Measurements from ENCODE around the gene GRIP2.

Gene GRIP2

GRCh38 chr3:14520149-14520548 is 20.0 kb downstream of the GRIP2 start:
- no peak overlapping the region for H2BK15ac ChIP-seq (replicated peaks; ENCODE audit: low read depth)
- H3K27ac ChIP-seq (ENCODE audit: low read depth, low read length) = no peak overlapping the region
- H3K79me1 ChIP-seq (ENCODE audit: low read length) = no peaks in the 10 kb centered on the region
- H3K4me2 ChIP-seq (ENCODE audit: low read length) = no peak overlapping the region
- no CpG with 5 or more reads among the region's 15 CpGs for WGBS (ENCODE audit: extremely low coverage, insufficient coverage, low lambda C conversion rate)
- H3K9ac ChIP-seq (ENCODE audit: low read length) = no peak overlapping the region
- H3K27me3 ChIP-seq (ENCODE audit: insufficient read depth, low read length, poor library complexity) = no peaks in the 10 kb centered on the region
- no peak overlapping the region for H3K4ac ChIP-seq (ENCODE audit: low read depth, low read length)
- no peak overlapping the region for H3K56ac ChIP-seq (ENCODE audit: low read length)
- no peak overlapping the region for H3K4me3 ChIP-seq (ENCODE audit: low read length)
- no peak overlapping the region for H2BK5ac ChIP-seq (ENCODE audit: low read length)
- H4K8ac ChIP-seq (ENCODE audit: low read depth, low read length) = no peak overlapping the region
- H4K5ac ChIP-seq (ENCODE audit: low read length) = no peak overlapping the region
- H3K79me2 ChIP-seq (ENCODE audit: control insufficient read depth, insufficient read depth, low read length) = no peaks in the 10 kb centered on the region
- no peak for DNase-seq
- no peaks in the 10 kb centered on the region for H3K4me1 ChIP-seq (ENCODE audit: control insufficient read depth, low read depth, low read length)
- no peaks in the 10 kb centered on the region for H3K36me3 ChIP-seq (ENCODE audit: control insufficient read depth, insufficient read depth, low read length)
- no peak overlapping the region for H2AK5ac ChIP-seq (ENCODE audit: low read length)
- H3K23ac ChIP-seq (ENCODE audit: low read length) = no peak overlapping the region
- H2BK120ac ChIP-seq (ENCODE audit: low read depth, low read length) = no peak overlapping the region
- no peak overlapping the region for H3K18ac ChIP-seq (ENCODE audit: low read length)

GRCh38 chr3:14519406-14519805 is 20.7 kb downstream of the GRIP2 start:
- Histone ChIP-seq H2BK120ac (ENCODE audit: low read depth, low read length) (no peak overlapping the region), H3K27ac (ENCODE audit: low read depth, low read length) (no peak overlapping the region), H3K4me2 (ENCODE audit: low read length) (no peak overlapping the region), H2BK15ac (replicated peaks; ENCODE audit: low read depth) (no peak overlapping the region), H2AK5ac (ENCODE audit: low read length) (no peak overlapping the region), H3K4me3 (ENCODE audit: low read length) (no peak overlapping the region), H4K8ac (ENCODE audit: low read depth, low read length) (no peak overlapping the region), H3K23ac (ENCODE audit: low read length) (no peak overlapping the region), H3K79me1 (ENCODE audit: low read length) (no peaks in the 10 kb centered on the region), H3K9ac (ENCODE audit: low read length) (no peak overlapping the region), H3K4me1 (ENCODE audit: control insufficient read depth, low read depth, low read length) (no peaks in the 10 kb centered on the region), H3K4ac (ENCODE audit: low read depth, low read length) (no peak overlapping the region), H4K5ac (ENCODE audit: low read length) (no peak overlapping the region), H3K27me3 (ENCODE audit: insufficient read depth, low read length, poor library complexity) (no peaks in the 10 kb centered on the region), H2BK5ac (ENCODE audit: low read length) (no peak overlapping the region), H3K36me3 (ENCODE audit: control insufficient read depth, insufficient read depth, low read length) (no peaks in the 10 kb centered on the region), H3K18ac (ENCODE audit: low read length) (no peak overlapping the region), H3K56ac (ENCODE audit: low read length) (no peak overlapping the region), H3K79me2 (ENCODE audit: control insufficient read depth, insufficient read depth, low read length) (no peaks in the 10 kb centered on the region)
- DNase-seq = no peak
- no CpG with 5 or more reads among the region's 1 CpG for WGBS (ENCODE audit: extremely low coverage, insufficient coverage, low lambda C conversion rate)

GRCh38 chr3:14518893-14519292 is 21.2 kb downstream of the GRIP2 start:
- no peak for DNase-seq
- Histone ChIP-seq H3K4me3 (ENCODE audit: low read length) (no peak overlapping the region), H3K4me2 (ENCODE audit: low read length) (no peak overlapping the region), H2BK120ac (ENCODE audit: low read depth, low read length) (no peak overlapping the region), H3K18ac (ENCODE audit: low read length) (no peak overlapping the region), H3K56ac (ENCODE audit: low read length) (no peak overlapping the region), H3K36me3 (ENCODE audit: control insufficient read depth, insufficient read depth, low read length) (no peaks in the 10 kb centered on the region), H2BK5ac (ENCODE audit: low read length) (no peak overlapping the region), H3K79me1 (ENCODE audit: low read length) (no peaks in the 10 kb centered on the region), H4K5ac (ENCODE audit: low read length) (no peak overlapping the region), H3K23ac (ENCODE audit: low read length) (no peak overlapping the region), H2AK5ac (ENCODE audit: low read length) (no peak overlapping the region), H3K27me3 (ENCODE audit: insufficient read depth, low read length, poor library complexity) (no peaks in the 10 kb centered on the region), H3K9ac (ENCODE audit: low read length) (no peak overlapping the region), H2BK15ac (replicated peaks; ENCODE audit: low read depth) (no peak overlapping the region), H3K4ac (ENCODE audit: low read depth, low read length) (no peak overlapping the region), H3K79me2 (ENCODE audit: control insufficient read depth, insufficient read depth, low read length) (no peaks in the 10 kb centered on the region), H3K27ac (ENCODE audit: low read depth, low read length) (no peak overlapping the region), H4K8ac (ENCODE audit: low read depth, low read length) (no peak overlapping the region), H3K4me1 (ENCODE audit: control insufficient read depth, low read depth, low read length) (no peaks in the 10 kb centered on the region)
- no CpG with 5 or more reads among the region's 11 CpGs for WGBS (ENCODE audit: extremely low coverage, insufficient coverage, low lambda C conversion rate)

GRCh38 chr3:14518432-14518802 is 21.7 kb downstream of the GRIP2 start:
- H2AK5ac ChIP-seq (ENCODE audit: low read length) = no peak overlapping the region
- DNase-seq = no peak
- no peak overlapping the region for H3K4me2 ChIP-seq (ENCODE audit: low read length)
- H3K4me3 ChIP-seq (ENCODE audit: low read length) = no peak overlapping the region
- H2BK120ac ChIP-seq (ENCODE audit: low read depth, low read length) = no peak overlapping the region
- H3K9ac ChIP-seq (ENCODE audit: low read length) = no peak overlapping the region
- no peak overlapping the region for H3K4ac ChIP-seq (ENCODE audit: low read depth, low read length)
- no peak overlapping the region for H3K23ac ChIP-seq (ENCODE audit: low read length)
- H3K36me3 ChIP-seq (ENCODE audit: control insufficient read depth, insufficient read depth, low read length) = no peaks in the 10 kb centered on the region
- no CpG with 5 or more reads among the region's 7 CpGs for WGBS (ENCODE audit: extremely low coverage, insufficient coverage, low lambda C conversion rate)
- no peak overlapping the region for H4K5ac ChIP-seq (ENCODE audit: low read length)
- H3K27me3 ChIP-seq (ENCODE audit: insufficient read depth, low read length, poor library complexity) = no peaks in the 10 kb centered on the region
- H3K79me2 ChIP-seq (ENCODE audit: control insufficient read depth, insufficient read depth, low read length) = no peaks in the 10 kb centered on the region
- no peak overlapping the region for H3K27ac ChIP-seq (ENCODE audit: low read depth, low read length)
- H3K18ac ChIP-seq (ENCODE audit: low read length) = no peak overlapping the region
- no peaks in the 10 kb centered on the region for H3K4me1 ChIP-seq (ENCODE audit: control insufficient read depth, low read depth, low read length)
- no peaks in the 10 kb centered on the region for H3K79me1 ChIP-seq (ENCODE audit: low read length)
- no peak overlapping the region for H4K8ac ChIP-seq (ENCODE audit: low read depth, low read length)
- H2BK15ac ChIP-seq (replicated peaks; ENCODE audit: low read depth) = no peak overlapping the region
- no peak overlapping the region for H3K56ac ChIP-seq (ENCODE audit: low read length)
- no peak overlapping the region for H2BK5ac ChIP-seq (ENCODE audit: low read length)

GRCh38 chr3:14517601-14518431 is 22.3 kb downstream of the GRIP2 start:
- Histone ChIP-seq H3K4ac (ENCODE audit: low read depth, low read length) (no peak overlapping the region), H3K79me1 (ENCODE audit: low read length) (no peaks in the 10 kb centered on the region), H2AK5ac (ENCODE audit: low read length) (no peak overlapping the region), H3K9ac (ENCODE audit: low read length) (no peak overlapping the region), H4K5ac (ENCODE audit: low read length) (no peak overlapping the region), H3K4me3 (ENCODE audit: low read length) (no peak overlapping the region), H3K23ac (ENCODE audit: low read length) (no peak overlapping the region), H3K18ac (ENCODE audit: low read length) (no peak overlapping the region), H3K4me2 (ENCODE audit: low read length) (no peak overlapping the region), H2BK5ac (ENCODE audit: low read length) (no peak overlapping the region), H3K27ac (ENCODE audit: low read depth, low read length) (no peak overlapping the region), H2BK120ac (ENCODE audit: low read depth, low read length) (no peak overlapping the region), H4K8ac (ENCODE audit: low read depth, low read length) (no peak overlapping the region), H3K4me1 (ENCODE audit: control insufficient read depth, low read depth, low read length) (no peaks in the 10 kb centered on the region), H3K79me2 (ENCODE audit: control insufficient read depth, insufficient read depth, low read length) (no peaks in the 10 kb centered on the region), H3K56ac (ENCODE audit: low read length) (no peak overlapping the region), H2BK15ac (replicated peaks; ENCODE audit: low read depth) (no peak overlapping the region), H3K36me3 (ENCODE audit: control insufficient read depth, insufficient read depth, low read length) (no peaks in the 10 kb centered on the region), H3K27me3 (ENCODE audit: insufficient read depth, low read length, poor library complexity) (no peaks in the 10 kb centered on the region)
- no peak for DNase-seq
- WGBS (ENCODE audit: extremely low coverage, insufficient coverage, low lambda C conversion rate) = no CpG with 5 or more reads among the region's 22 CpGs
